SK-N-SH (cell line): ENCODE results near the gene SUMF2. TPM values are rescaled to one million over a fixed set of nuclear protein-coding genes. Genes with fewer than 3 reads are reported as not detected.
"Not testable (repeated sequence)": the region's sequence is repeated elsewhere in the genome, so short reads cannot be mapped to it uniquely, and the experiment has no call there.

Source experiments
- CTCF ChIA-PET: fragments of 300-600, 350-600 bp; formaldehyde crosslinking; extraction: SDS; loops from one replicate; lab custom pipeline; 2021; lab: Yijun Ruan, JAX
- POLR2A ChIA-PET: fragments of 350-600 bp; sonication (Branson Sonifier 250); formaldehyde crosslinking; extraction: SDS; loops from one replicate; lab custom pipeline; 2020; ENCODE audit warnings: antibody characterized with exemption, inconsistent platforms; lab: Yijun Ruan, JAX
- DNase-seq: peaks from one replicate; pipeline ENCODE4 v3.0.0; 2012
- H2AFZ ChIP-seq: fragments of 200-600 bp; sonication (generic); 2 replicates; pipeline ENCODE4 v1.8.1; 2016; ENCODE audit warnings: antibody characterized with exemption, mild to moderate bottlenecking, low read depth
- H3F3A ChIP-seq: fragments of 200-600 bp; sonication (generic); replicated peaks from 2 replicates; pipeline ENCODE3; 2016; ENCODE audit warnings: antibody characterized with exemption, mild to moderate bottlenecking; ENCODE audit not compliant: insufficient read depth
- H3K27ac ChIP-seq, 2 experiments: fragments of 200-500 bp in 1 of 2; fragments of 200-600 bp in 1 of 2; sonication (Bioruptor generic) in 1 of 2; sonication (generic), shearing (Covaris generic) in 1 of 2; 2 replicates each; pipeline versions ENCODE4 v1.5.1 to v1.6.1; 2014 to 2016; ENCODE audit warnings: low read depth in 2 of 2, inconsistent platforms in 1 of 2, low read length in 1 of 2, mild to moderate bottlenecking in 1 of 2, mixed read lengths in 1 of 2
- H3K27me3 ChIP-seq: fragments of 200-600 bp; sonication (generic), shearing (Covaris generic); 2 replicates; pipeline ENCODE4 v1.6.1; 2016; ENCODE audit warnings: mixed run types; ENCODE audit not compliant: insufficient read depth
- H3K36me3 ChIP-seq, 2 experiments: fragments of 200-500 bp in 1 of 2; fragments of 200-600 bp in 1 of 2; sonication (Bioruptor generic) in 1 of 2; sonication (generic) in 1 of 2; replicated peaks in 1 of 2; 2 replicates each; pipeline versions ENCODE3 to v1.5.1; 2014 to 2016; ENCODE audit warnings: low read length in 1 of 2, mild to moderate bottlenecking in 1 of 2; ENCODE audit not compliant: insufficient read depth in 2 of 2, control insufficient read depth in 1 of 2
- H3K4me1 ChIP-seq, 2 experiments: fragments of 200-500 bp in 1 of 2; fragments of 200-600 bp in 1 of 2; sonication (Bioruptor generic) in 1 of 2; sonication (generic), shearing (Covaris generic) in 1 of 2; 2 replicates each; pipeline versions ENCODE4 v1.5.1 to v1.6.1; 2014 to 2016; ENCODE audit warnings: low read depth in 1 of 2, low read length in 1 of 2, mixed run types in 1 of 2; ENCODE audit not compliant: insufficient read depth in 2 of 2, control insufficient read depth in 1 of 2
- H3K4me2 ChIP-seq: fragments of 200-600 bp; sonication (generic), shearing (Covaris generic); 2 replicates; pipeline ENCODE4 v1.6.1; 2017; ENCODE audit warnings: mixed run types
- H3K4me3 ChIP-seq, 2 experiments: fragments of 200-500 bp in 1 of 2; fragments of 200-600 bp in 1 of 2; sonication (Bioruptor generic) in 1 of 2; sonication (generic), shearing (Covaris generic) in 1 of 2; 2 replicates each; pipeline versions ENCODE4 v1.5.1 to v1.8.1; 2014 to 2016; ENCODE audit warnings: low read depth in 2 of 2, inconsistent platforms in 1 of 2, low read length in 1 of 2, mild to moderate bottlenecking in 1 of 2, mixed read lengths in 1 of 2, moderate library complexity in 1 of 2
- H3K79me2 ChIP-seq: fragments of 200-600 bp; sonication (generic); 2 replicates; pipeline ENCODE4 v1.8.1; 2017; ENCODE audit warnings: mild to moderate bottlenecking; ENCODE audit not compliant: insufficient read depth
- H3K9ac ChIP-seq: fragments of 200-600 bp; sonication (generic); 2 replicates; pipeline ENCODE4 v1.6.1; 2017; ENCODE audit warnings: mixed run types
- H3K9me2 ChIP-seq: fragments of 200-600 bp; sonication (generic); 2 replicates; pipeline ENCODE4 v1.6.1; 2017; ENCODE audit warnings: mixed run types
- H3K9me3 ChIP-seq: fragments of 200-600 bp; sonication (generic); 2 replicates; pipeline ENCODE4 v1.6.1; 2017; ENCODE audit warnings: mixed run types, mild to moderate bottlenecking, moderate library complexity
- H4K20me1 ChIP-seq: fragments of 200-600 bp; sonication (generic); 2 replicates; pipeline ENCODE4 v1.6.1; 2017; ENCODE audit warnings: mild to moderate bottlenecking, mixed run types; ENCODE audit not compliant: insufficient read depth
- ELF1 ChIP-seq: IDR thresholded peaks from 2 replicates; pipeline ENCODE4 v1.4.0; 2012
- EP300 ChIP-seq, 2 experiments: IDR thresholded peaks; 2 replicates each; pipeline versions ENCODE4 v1.4.0 to v1.6.1; 2012; ENCODE audit warnings: borderline replicate concordance in 1 of 2, low read depth in 1 of 2, low read length in 1 of 2
- FOSL2 ChIP-seq: IDR thresholded peaks from 2 replicates; pipeline ENCODE4 v1.4.0; 2012; ENCODE audit warnings: low read depth, mild to moderate bottlenecking, moderate library complexity, borderline replicate concordance
- FOXM1 ChIP-seq: IDR thresholded peaks from 2 replicates; pipeline ENCODE4 v1.4.0; 2012; ENCODE audit warnings: low read depth, mild to moderate bottlenecking
- GABPA ChIP-seq: IDR thresholded peaks from 2 replicates; pipeline ENCODE4 v1.4.0; 2012; ENCODE audit warnings: low read depth, mild to moderate bottlenecking
- JUND ChIP-seq: IDR thresholded peaks from 2 replicates; pipeline ENCODE4 v1.4.0; 2012
- MAX ChIP-seq: IDR thresholded peaks from 2 replicates; pipeline ENCODE4 v1.4.0; 2012; ENCODE audit warnings: low read depth
- MEF2A ChIP-seq: IDR thresholded peaks from 2 replicates; pipeline ENCODE4 v1.4.0; 2012; ENCODE audit warnings: low read depth, borderline replicate concordance
- MXI1 ChIP-seq: IDR thresholded peaks from 2 replicates; pipeline ENCODE4 v1.6.1; 2012; ENCODE audit warnings: mild to moderate bottlenecking, low read depth, low read length, improper control_type of control experiment
- RAD21 ChIP-seq: IDR thresholded peaks from 2 replicates; pipeline ENCODE4 v1.6.1; 2012; ENCODE audit warnings: mild to moderate bottlenecking, low read length
- RCOR1 ChIP-seq: fragments of 150-350 bp; IDR thresholded peaks from 2 replicates; pipeline ENCODE4 v1.6.1; 2017; ENCODE audit warnings: antibody characterized with exemption, low read length
- REST ChIP-seq: IDR thresholded peaks from 2 replicates; pipeline ENCODE4 v1.6.1; 2012; ENCODE audit warnings: mild to moderate bottlenecking, low read depth, low read length, moderate library complexity
- RFX5 ChIP-seq: IDR thresholded peaks from 2 replicates; pipeline ENCODE4 v1.6.1; 2012; ENCODE audit warnings: mild to moderate bottlenecking, improper control_type of control experiment, low read length
- SIN3A ChIP-seq: IDR thresholded peaks from 2 replicates; pipeline ENCODE4 v1.6.1; 2012; ENCODE audit warnings: low read depth, mild to moderate bottlenecking, low read length, moderate library complexity, borderline replicate concordance
- TCF12 ChIP-seq: IDR thresholded peaks from 2 replicates; pipeline ENCODE4 v1.4.0; 2012
- USF1 ChIP-seq: IDR thresholded peaks from 2 replicates; pipeline ENCODE4 v1.4.0; 2012; ENCODE audit warnings: low read depth, borderline replicate concordance
- USF2 ChIP-seq: fragments of 150-350 bp; IDR thresholded peaks from 2 replicates; pipeline ENCODE4 v1.6.1; 2017; ENCODE audit warnings: antibody characterized with exemption, low read length, low read depth, borderline replicate concordance
- YY1 ChIP-seq: IDR thresholded peaks from 2 replicates; pipeline ENCODE4 v1.4.0; 2012; ENCODE audit warnings: low read depth, mild to moderate bottlenecking
- ZBTB33 ChIP-seq: IDR thresholded peaks from 2 replicates; pipeline ENCODE4 v1.4.0; 2012; ENCODE audit warnings: low read depth, borderline replicate concordance
- WGBS: methylation state at CpG from one replicate; pipeline ENCODE4 v1.1.6; 2017; ENCODE audit warnings: low lambda C conversion rate; 5-methylcytosine and 5-hydroxymethylcytosine counted together
- polyA plus RNA-seq, 3 experiments: library from polyadenylated mRNA; depleted of rRNA; stranded (reverse); fragments of >200 nt; gene quantifications; 2 replicates each; pipeline ENCODE4 v1.2.3, GENCODE V29; 2012

Gene SUMF2
- polyA plus RNA-seq, 1 of the 3 experiments (the other 2 are of a cell fraction): 162 TPM

- WGBS: 97% methylated on average over 7 of the region's 7 CpGs
- not testable (repeated sequence) for H3K4me3 ChIP-seq, H3K27ac ChIP-seq, H3K4me2 ChIP-seq, H3K9me2 ChIP-seq, H3K4me1 ChIP-seq, H2AFZ ChIP-seq, DNase-seq, H3K27me3 ChIP-seq, H3K9me3 ChIP-seq, H4K20me1 ChIP-seq, H3K9ac ChIP-seq
- CTCF ChIA-PET: interaction anchor here (1.2 kb wide), 1 partner anchor 47 kb away, joined by 3 read pairs; no protein-coding TSS in a partner anchor
- Histone ChIP-seq H3K36me3 (peaks cover 4 to 30% of the 10 kb centered on the region in 2 experiments), H3F3A (peaks cover 13% of the 10 kb centered on the region), H3K79me2 (peaks cover 11% of the 10 kb centered on the region; the same call in 1 of the 2 replicates)
- POLR2A ChIA-PET: interaction anchor here (0.7 kb wide), 1 partner anchor 30 kb away, joined by 3 read pairs; no protein-coding TSS in a partner anchor
Observed at GRCh38 chr7:56032578-56032977, 31.5 kb upstream of the SUMF2 start.

- Histone ChIP-seq H4K20me1 (no peaks in the 10 kb centered on the region), H3K4me1 (no peaks in the 10 kb centered on the region; a peak in 1 of 4 replicates), H3K9me3 (no peaks in the 10 kb centered on the region), H3K4me3 (peak overlapping the region; percentile 53 to 78), H3K27ac (peak overlapping the region; percentile 50 to 76; a peak in 3 of 4 replicates), H3K9ac (peak overlapping the region; percentile 68), H3K9me2 (no peaks in the 10 kb centered on the region), H3K27me3 (no peaks in the 10 kb centered on the region), H3K79me2 (peaks cover 11% of the 10 kb centered on the region; the same call in 1 of the 2 replicates), H3K4me2 (peak overlapping the region; percentile 97), H3K36me3 (peaks cover 4 to 30% of the 10 kb centered on the region in 2 experiments), H3F3A (peaks cover 13% of the 10 kb centered on the region), H2AFZ (peak overlapping the region; percentile 96)
- ChIA-PET CTCF (interaction anchor here (1.0 to 2.0 kb wide), 11 partner anchors 12 to 70 kb away, joined by 3 to 10 read pairs (median 5); partner anchors contain the start of genes CCT6A and PSPH), POLR2A (interaction anchor here (0.6 to 1.3 kb wide), 10 partner anchors 13 to 69 kb away, joined by 3 to 20 read pairs (median 4); partner anchors contain the start of genes CCT6A and PSPH)
- WGBS: 2% methylated on average over 24 of the region's 27 CpGs
- peak; percentile 95 for DNase-seq
- TF ChIP-seq REST (no peak), GABPA (no peak), RFX5 (peak; percentile 26; the same call in 1 of the 2 replicates), FOSL2 (no peak), SIN3A (0 out of 2 replicates have a peak, but pooled peaks have one; percentile 27), MXI1 (peak; percentile 68; the same call in 1 of the 2 replicates), FOXM1 (no peak), ELF1 (no peak), MEF2A (no peak), EP300 (IDR thresholded peaks at IDR 0.05; ENCODE audit: borderline replicate concordance in 1 of 2, low read depth in 1 of 2, low read length in 1 of 2) (no peak; a peak in 2 of 4 replicates), TCF12 (no peak; the same call in 1 of the 2 replicates), JUND (no peak), ZBTB33 (no peak), USF2 (no peak), USF1 (no peak), YY1 (no peak), MAX (peak; percentile 58; the same call in 1 of the 2 replicates), RAD21 (peak; percentile 24; the same call in 1 of the 2 replicates), RCOR1 (no peak)
Observed at GRCh38 chr7:56033671-56034432, 30.2 kb upstream of the SUMF2 start.
